Measurements from ENCODE around the gene SCTR. TPM values are rescaled to one million over a fixed set of nuclear protein-coding genes. Genes with fewer than 3 reads are reported as not detected.

SCTR gene
- not detected for total RNA-seq

GRCh38 chr2:119523952-119524694 lies at the start of gene SCTR:
TSS of gene SCTR (minus strand) at chr2:119524483. CDS start at chr2:119524226, 257 bp downstream.
- no peak for TF ChIP-seq CTCF (IDR thresholded peaks at IDR 0.05; ENCODE audit: low read depth)

GRCh38 chr2:119567292-119567691 lies 43.0 kb upstream of the SCTR start:
- TF ChIP-seq CTCF (IDR thresholded peaks at IDR 0.05; ENCODE audit: low read depth) = no peak

- no peak for TF ChIP-seq CTCF (IDR thresholded peaks at IDR 0.05; ENCODE audit: low read depth)
Measured at GRCh38 chr2:119565481-119565880, 41.2 kb upstream of the SCTR start.

DNA sequence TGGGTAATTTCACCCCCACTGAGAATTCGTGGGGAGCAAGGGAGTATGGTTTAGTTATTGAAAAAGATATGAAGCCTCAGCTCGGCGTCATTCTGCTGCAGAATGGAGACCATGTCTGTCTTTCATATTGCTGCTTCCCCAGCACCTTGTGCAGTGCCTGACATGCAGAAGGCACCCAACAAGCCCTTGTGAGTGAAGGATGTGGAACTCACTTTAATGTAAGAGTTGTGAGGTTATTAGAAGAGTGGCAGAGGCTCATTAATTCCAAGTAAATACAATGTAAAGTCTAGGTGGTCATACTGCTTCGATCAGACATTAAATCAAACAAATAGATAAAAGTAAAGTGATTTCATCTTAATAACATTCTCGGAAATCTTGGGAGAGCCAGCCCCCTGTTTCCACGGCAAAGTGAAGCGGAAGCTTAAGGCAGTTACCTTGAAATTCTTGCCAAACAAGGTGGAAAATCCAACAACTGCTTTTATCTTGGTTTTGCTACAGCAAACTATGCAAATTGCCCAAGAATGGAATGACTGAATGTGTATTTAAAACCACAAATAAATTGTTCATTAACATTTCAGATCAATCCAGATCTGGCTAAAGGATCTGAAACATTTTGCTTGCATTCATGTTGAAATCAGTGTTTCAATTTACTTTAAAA lies 29.5 kb upstream of the SCTR start:
- no peak for TF ChIP-seq CTCF (IDR thresholded peaks at IDR 0.05; ENCODE audit: low read depth)

DNA sequence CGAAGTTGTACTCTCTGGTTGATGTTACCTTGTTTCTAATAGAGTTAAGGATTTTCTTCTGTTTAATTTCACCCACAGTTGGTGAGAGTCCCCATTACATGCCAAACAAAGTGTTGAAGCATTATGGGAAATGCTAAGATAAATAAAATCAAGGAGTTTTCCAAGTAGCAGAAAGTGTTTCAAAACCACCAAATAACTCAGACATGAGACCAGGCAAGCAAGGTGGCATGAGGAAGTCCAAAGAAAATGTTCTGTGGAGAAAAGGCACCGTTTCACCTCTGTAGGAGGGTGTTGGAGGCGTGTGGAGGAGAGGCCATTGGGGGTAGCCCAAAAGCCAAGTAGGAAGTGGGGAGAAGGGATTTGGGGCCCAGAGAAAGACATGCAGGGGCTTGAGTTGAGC lies 28.6 kb upstream of the SCTR start:
- no peak for TF ChIP-seq CTCF (IDR thresholded peaks at IDR 0.05; ENCODE audit: low read depth)

DNA sequence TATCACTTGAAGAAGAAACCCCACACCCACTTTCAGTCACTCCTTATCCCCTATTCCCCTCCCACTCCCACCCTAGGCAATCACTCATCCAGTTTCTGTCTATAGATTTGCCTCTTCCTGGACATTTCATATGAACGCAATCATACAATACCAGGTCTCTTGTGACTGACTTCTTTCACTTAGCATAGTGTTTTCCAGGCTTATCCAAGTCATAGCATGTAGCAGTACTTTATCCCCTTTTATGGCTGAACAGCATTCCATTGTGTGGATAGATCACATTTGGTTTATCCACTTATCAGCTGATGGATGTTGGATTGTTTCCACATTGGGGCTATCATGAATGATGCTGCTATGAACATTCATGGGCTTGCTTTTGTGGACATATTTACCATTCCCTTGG lies 26.6 kb upstream of the SCTR start:
- TF ChIP-seq CTCF (IDR thresholded peaks at IDR 0.05; ENCODE audit: low read depth) = no peak

DNA sequence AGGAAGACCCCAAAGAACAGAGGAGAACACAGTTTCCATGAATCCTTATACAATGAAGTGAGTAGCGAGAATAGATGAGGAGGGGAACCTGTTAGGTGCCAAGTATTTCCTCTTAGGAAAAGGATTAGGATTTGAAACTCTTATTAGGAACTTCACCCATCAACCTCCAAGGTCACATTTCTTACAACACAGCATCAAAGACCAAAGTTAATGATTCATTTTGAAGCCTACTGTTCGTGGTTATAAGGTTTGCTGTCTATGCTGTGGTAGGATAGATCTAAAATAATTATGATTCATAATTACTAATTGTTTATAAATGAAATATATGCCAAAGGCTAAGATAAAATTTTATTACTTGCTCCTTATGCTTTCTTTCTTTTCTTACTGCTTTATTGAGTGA lies 26.1 kb upstream of the SCTR start:
- no peak for TF ChIP-seq CTCF (IDR thresholded peaks at IDR 0.05; ENCODE audit: low read depth)

Data from subcutaneous adipose tissue (tissue), 4 donors.